IMR-90 (cell line): ENCODE measurements around the gene GGA3.

Experiments
- FOS ChIP-seq: fragments of 150-350 bp; IDR thresholded peaks from 2 replicates; pipeline ENCODE4 v1.6.1; 2016; ENCODE audit warnings: low read depth, low read length
- MXI1 ChIP-seq: IDR thresholded peaks from 2 replicates; pipeline ENCODE4 v1.6.1; 2012; ENCODE audit warnings: low read depth, mild to moderate bottlenecking, low read length, moderate library complexity, borderline replicate concordance
- POLR2A ChIP-seq: IDR thresholded peaks from 2 replicates; pipeline ENCODE4 v1.6.1; 2012; ENCODE audit warnings: mild to moderate bottlenecking, low read depth, low read length
- RAD21 ChIP-seq: IDR thresholded peaks from 2 replicates; pipeline ENCODE4 v1.6.1; 2012; ENCODE audit warnings: low read length, improper control_type of control experiment
- RCOR1 ChIP-seq: IDR thresholded peaks from 2 replicates; pipeline ENCODE4 v1.6.1; 2012; ENCODE audit warnings: mild to moderate bottlenecking, low read length, improper control_type of control experiment; ENCODE audit not compliant: insufficient replicate concordance
- SMC3 ChIP-seq: fragments of 150-350 bp; IDR thresholded peaks from 2 replicates; pipeline ENCODE4 v1.6.1; 2016; ENCODE audit warnings: low read depth, mild to moderate bottlenecking, antibody characterized with exemption, low read length, moderate library complexity
- TF ChIP-seq, protein P1 (sequence below): conservative IDR thresholded peaks from 2 replicates; pipeline ENCODE4 v1.5.1; 2012; ENCODE audit warnings: mild to moderate bottlenecking, low read depth, low read length, improper control_type of control experiment
- TF ChIP-seq, protein P2 (sequence below): fragments of 150-350 bp; IDR thresholded peaks from 2 replicates; pipeline ENCODE4 v1.6.1; 2017; ENCODE audit warnings: mild to moderate bottlenecking, antibody characterized with exemption, low read length, low read depth

DNA sequence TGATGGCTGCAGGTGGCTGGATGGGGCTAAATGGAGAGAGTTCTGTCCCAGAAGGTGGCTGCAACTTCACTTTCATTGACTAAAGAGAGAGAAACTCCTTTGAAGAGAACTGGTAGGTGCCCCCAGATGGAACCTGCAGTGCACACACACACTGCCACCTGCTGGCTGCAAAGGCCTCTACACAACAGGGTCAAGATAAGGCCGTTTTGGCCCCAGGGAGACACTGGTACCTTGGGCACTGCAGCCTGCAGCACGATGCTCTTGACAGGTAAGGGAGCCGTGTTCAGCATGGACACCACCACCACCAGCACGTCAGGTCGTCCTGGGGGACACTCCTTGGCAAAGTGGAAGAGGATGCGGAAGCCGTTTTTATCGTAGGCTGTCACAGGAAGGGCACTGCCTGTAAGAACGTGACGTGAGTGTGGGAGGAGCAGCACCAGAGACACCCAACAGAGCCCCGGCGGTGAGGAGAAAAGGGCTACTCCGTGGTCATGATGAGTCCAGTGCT lies 22.7 kb downstream of the GGA3 start:
- no peak for TF ChIP-seq POLR2A
- no peak for TF ChIP-seq MXI1
- TF ChIP-seq, protein P1, sequence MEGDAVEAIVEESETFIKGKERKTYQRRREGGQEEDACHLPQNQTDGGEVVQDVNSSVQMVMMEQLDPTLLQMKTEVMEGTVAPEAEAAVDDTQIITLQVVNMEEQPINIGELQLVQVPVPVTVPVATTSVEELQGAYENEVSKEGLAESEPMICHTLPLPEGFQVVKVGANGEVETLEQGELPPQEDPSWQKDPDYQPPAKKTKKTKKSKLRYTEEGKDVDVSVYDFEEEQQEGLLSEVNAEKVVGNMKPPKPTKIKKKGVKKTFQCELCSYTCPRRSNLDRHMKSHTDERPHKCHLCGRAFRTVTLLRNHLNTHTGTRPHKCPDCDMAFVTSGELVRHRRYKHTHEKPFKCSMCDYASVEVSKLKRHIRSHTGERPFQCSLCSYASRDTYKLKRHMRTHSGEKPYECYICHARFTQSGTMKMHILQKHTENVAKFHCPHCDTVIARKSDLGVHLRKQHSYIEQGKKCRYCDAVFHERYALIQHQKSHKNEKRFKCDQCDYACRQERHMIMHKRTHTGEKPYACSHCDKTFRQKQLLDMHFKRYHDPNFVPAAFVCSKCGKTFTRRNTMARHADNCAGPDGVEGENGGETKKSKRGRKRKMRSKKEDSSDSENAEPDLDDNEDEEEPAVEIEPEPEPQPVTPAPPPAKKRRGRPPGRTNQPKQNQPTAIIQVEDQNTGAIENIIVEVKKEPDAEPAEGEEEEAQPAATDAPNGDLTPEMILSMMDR, result peak; percentile 68
- TF ChIP-seq RCOR1, result no peak
- TF ChIP-seq SMC3, result peak; percentile 63
- TF ChIP-seq FOS, result no peak
- TF ChIP-seq, protein P2, sequence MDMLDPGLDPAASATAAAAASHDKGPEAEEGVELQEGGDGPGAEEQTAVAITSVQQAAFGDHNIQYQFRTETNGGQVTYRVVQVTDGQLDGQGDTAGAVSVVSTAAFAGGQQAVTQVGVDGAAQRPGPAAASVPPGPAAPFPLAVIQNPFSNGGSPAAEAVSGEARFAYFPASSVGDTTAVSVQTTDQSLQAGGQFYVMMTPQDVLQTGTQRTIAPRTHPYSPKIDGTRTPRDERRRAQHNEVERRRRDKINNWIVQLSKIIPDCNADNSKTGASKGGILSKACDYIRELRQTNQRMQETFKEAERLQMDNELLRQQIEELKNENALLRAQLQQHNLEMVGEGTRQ, result no peak
- peak; percentile 49 for TF ChIP-seq RAD21
